T-helper 1 cell treated with Interleukin-12 subunit alpha and Interleukin-12 subunit beta and Interleukin-4 antibody, amounts not matched to agents 30 ng/mL and 1 ng/mL, for 36 hours (primary cell): ENCODE results near the gene JARID2. TPM values are rescaled to one million over a fixed set of nuclear protein-coding genes. Genes with fewer than 3 reads are reported as not detected.

Experiments
- intact Hi-C: fragments of 100-400 bp; cut with micrococcal nuclease; formaldehyde crosslinking; loops from one replicate; pipeline ENCODE4 v1.15.1; 2024
- total RNA-seq: library from RNA; stranded (reverse); gene quantifications from 2 replicates; pipeline ENCODE4 v1.2.3, GENCODE V29; 2022

The JARID2 gene
- total RNA-seq, 1 donor from 2014 or later: 40.3 TPM

DNA sequence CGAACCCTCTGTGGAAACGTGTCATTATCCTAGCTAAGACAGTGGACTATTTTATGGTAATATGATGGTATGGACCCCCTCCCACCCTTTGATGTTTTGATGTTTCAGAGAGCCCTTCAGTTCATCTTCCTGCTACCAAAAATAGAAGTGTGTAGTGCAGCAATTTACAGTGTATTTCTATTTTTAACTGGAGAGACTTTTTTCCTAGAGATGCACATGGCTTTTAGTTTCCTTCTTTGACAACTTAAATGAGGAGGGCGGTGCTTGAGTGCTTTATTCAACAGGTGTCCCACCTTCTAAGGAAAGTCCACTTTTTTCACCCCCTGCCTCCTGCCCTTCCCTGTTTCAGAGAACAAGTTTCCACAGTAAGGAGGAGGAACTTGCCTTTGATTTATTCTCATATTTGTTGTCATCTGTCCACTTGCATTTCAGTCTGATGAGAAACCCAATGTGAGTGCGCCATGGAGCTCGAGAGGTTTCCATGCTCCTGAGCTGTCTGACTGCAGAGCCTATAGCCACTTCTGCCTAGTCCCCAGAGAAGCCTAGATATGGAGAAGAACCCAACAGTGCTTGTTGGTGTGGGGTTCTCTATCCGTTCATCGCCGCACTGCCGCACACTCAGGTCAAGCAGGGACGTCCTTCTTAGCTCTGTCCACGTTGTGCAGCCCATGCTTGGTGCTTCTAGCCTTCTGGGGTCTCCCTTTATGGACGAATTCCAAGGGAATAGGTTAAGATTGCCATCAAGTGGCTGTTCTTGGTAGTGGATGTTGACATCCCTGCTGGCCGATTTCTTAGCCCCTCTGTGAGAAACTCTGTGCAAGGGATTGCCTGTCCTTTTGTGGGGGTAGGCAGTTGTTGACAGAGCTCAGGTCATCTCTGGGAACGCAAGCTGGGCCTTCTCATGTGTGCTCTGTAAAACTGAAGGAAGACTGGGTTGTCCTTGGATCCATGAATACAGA, 144.2 kb downstream of the JARID2 start:
- intact Hi-C loops: no loop called here

DNA sequence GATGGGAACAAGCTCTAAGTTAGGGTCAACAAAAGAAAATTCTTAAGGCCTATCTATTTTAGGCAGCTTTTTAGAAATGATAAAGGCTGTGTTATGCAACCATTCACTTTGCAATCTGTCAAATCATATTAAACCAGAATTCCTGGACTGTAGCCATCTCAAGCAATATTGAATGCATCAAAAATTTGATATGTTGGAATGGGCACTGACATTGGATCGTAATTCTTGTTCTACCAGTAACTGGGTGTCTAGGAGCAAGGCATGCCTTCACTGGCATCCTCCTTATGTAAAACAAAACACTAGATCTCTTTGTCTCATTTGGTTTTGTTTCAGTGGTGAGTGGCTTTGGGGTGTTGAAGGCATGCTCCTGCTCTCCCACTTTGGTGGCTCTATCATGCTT, 145.6 kb downstream of the JARID2 start:
- intact Hi-C loops: no loop called here

DNA sequence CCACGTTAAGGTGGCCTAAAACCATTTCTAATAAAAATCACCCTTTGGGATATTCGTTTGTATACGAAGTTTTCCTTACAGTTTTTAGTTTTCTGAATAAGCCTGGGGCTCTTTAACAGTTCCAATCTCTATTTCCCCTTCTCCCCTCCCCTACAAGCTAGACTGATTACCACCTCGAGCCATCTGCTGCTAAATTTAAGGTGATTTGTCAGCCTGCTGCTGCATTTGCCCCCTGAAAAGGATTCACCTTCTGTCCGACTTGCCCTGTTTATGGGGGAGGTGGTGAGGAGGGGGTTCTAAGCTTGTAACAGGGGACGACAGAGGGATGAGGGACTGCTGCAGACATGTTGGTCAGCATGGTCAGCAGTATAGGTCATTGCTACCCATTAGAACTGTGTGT, 146.3 kb downstream of the JARID2 start:
- intact Hi-C loops: no loop called here

DNA sequence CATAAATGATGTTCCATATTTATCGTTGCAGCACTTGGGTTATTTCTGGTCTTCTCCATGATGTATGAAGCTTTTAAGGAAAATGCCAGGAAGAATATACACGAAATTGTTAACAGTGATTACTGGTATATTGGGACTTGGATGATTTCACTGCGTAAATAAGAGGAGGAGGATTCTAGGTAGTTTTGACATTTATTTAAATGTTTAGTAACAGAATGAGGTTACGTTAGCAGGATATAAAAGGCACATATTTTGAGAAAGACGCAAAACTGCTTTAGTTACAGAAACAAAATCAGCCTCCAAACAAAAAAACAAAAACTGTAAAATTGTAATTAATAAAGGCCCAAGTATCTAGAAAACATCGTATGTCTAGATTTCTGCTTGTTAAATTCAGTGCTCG, 147.7 kb downstream of the JARID2 start:
- intact Hi-C loops: no loop called here

DNA sequence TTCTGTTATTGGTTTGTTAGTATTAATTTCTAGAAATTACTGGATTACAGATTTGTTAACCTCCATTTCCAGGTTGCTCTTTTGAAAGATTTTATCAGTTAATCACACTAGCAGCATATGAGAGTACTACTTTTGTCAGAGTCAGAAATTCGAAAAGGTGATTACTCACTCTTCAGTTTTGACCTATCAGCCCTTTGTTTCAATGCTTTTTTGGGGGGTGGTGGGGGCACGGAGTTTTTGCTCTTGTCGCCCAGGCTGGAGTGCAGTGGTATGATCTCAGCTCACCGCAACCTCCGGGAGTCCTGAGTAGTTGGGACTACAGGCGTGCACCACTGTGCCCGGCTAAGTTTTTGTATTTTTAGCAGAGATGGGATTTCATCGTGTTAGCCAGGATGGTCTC, 149.2 kb downstream of the JARID2 start:
- intact Hi-C loops: loop anchor here (5.0 kb wide), 1 partner anchor 1188 kb away; no protein-coding TSS in a partner anchor

DNA sequence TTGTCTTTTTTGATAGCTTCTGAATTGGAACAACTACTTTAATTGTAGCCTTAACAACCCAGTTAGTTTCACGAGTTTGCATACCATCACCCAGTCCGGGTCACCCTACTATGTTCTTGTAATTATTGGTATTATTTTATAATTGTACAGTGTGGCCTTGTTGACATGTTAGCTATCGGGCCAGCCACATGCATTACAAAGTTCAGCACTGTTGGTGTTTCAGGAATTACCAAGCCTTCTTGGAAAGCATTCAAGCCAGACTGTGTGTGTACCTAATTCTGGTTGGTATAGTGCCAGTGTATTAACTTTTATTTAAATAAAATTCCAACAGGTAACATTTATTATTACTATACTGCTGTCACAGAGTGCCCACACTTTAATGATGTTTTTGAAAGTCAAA, 150.9 kb downstream of the JARID2 start:
- intact Hi-C loops: loop anchor here (5.0 kb wide), 1 partner anchor 1190 kb away; no protein-coding TSS in a partner anchor

DNA sequence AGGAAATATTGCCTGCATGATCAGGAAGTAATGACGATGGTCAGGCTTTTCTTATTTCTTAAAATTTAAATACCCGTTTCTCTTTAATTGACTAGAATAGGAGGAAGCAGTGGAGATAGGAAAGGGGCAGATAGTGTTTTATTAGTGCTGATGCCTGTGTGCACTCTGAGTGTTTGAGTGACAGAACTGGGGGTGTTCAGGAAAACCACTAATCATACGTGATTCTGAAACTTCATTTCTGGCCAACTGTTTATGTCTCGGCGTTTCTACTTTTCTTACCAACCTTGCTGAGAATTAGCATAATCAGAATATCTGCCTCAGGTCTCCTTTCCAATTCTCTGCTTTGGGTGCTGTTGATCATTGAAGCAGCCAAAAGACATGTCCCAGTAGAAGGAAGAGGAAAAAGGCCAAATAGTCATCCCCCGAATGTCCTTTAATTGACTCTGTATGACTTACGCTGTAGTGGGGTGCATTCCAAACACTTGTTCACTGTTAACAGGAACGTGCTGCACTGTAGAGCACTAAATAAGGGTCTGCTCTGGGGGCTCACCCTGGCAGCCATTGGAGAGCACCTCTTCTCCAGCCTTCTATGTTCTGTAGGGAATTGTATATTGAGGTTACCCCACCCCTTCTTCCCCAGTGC, 152.9 kb downstream of the JARID2 start:
- intact Hi-C loops: loop anchor here (5.0 kb wide), 1 partner anchor 1191 kb away; no protein-coding TSS in a partner anchor

DNA sequence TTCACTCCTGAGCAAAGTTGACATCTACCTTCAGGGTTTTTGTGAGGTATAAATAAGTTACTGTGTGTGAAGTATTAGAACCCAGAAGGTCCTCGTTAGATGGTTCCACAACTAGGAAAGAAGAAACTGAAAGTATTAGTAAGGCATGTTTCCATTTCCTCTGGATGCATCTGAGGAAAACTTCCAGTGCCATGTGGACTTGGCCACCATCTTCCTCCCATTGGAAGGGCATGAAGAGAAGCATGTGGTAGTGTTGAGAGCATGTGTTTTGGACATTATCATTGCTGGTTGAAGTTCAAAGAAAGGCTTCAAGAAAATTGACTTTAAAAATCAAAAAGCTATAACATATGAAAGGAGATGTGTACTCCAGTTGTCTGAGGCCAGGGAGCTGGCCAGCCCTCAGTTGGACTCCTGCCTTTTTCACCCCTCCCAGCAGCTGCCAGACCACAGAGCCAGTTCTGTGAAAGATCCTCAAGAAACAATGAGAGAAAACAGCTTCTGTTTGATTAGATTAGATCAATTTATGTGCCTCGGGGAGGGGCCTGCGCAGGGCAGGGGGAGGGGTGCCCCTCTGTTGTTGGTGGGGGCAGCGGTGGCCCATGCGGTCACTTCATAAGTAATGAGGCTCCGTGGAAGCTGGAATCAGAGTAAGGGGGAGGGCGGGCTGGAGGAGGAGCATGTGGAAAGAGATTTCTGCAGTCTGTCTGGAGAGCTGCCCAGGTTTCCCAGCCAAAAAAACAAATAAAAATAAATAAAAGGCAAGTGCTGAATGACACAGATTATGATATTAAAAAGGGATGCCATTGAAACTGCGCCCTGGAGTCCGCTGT, 154.0 kb downstream of the JARID2 start:
- intact Hi-C loops: loop anchor here (1.0 to 5.0 kb wide), 3 partner anchors 39 to 1193 kb away; no protein-coding TSS in a partner anchor

DNA sequence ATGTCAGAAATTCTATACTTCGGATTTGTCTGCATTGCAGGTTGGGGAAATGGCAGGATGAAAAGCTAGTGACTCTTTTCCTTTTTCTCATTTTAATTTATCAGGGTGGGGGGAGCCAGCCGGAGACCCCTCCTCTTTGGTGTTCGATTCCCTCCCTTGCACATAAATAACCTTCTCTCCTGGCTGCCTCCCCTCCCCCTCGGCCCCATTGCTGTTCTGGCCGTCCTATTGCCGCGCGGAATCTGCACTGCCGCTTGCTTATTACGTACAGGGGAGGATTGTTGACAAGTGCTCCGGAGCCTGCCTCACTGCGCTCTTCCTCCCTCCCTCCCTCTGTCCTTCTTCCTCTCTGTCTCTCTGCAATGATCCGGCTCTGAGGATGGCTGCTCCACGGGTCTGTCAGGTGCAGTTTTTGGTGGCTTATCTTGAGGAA, 154.7 kb downstream of the JARID2 start:
- intact Hi-C loops: loop anchor here (1.0 to 2.0 kb wide), 2 partner anchors 38 to 155 kb away; no protein-coding TSS in a partner anchor

DNA sequence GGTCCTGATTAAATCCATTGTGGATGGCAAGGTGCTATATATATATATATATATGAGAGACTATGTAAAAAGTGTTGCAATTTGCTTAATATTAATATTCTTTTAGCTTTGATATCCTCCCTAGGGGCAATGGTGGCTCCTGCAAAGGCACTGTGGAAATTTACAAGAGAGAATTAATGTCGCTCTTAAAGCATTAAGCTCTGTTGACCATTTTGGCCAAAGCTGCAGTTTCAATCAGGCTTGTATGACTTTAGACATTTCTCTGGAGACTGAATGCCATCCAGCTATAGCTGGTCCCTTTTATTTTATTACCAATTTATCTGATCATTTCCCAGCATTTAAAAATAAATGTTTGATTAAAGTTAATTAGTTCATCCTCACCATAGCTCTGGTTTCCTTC, 155.3 kb downstream of the JARID2 start:
- intact Hi-C loops: loop anchor here (2.0 kb wide), 1 partner anchor 38 kb away; no protein-coding TSS in a partner anchor

DNA sequence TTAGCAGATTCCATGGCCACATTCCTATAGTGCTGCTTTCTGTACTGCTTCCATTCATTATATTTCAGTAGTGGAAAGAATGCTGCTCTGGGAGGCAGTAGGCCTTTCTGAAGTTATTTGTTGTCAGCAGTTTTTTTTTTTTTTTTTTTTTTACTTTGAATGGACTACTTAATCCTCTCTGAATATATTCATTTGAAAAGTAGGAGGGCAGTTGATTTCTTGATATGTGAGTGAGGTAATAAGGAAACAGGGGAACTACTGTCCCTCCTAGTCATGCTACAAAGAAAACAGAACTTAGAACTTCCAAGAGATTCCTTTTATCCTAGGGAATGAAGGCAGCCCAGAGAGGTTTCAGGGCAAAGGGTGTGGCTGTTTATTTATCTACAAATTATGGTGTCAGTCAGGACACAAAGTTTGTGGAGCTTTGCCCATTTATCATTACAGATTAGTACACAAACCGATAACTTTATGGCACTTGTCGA, 155.9 kb downstream of the JARID2 start:
- intact Hi-C loops: loop anchor here (2.0 kb wide), 1 partner anchor 37 kb away; no protein-coding TSS in a partner anchor

DNA sequence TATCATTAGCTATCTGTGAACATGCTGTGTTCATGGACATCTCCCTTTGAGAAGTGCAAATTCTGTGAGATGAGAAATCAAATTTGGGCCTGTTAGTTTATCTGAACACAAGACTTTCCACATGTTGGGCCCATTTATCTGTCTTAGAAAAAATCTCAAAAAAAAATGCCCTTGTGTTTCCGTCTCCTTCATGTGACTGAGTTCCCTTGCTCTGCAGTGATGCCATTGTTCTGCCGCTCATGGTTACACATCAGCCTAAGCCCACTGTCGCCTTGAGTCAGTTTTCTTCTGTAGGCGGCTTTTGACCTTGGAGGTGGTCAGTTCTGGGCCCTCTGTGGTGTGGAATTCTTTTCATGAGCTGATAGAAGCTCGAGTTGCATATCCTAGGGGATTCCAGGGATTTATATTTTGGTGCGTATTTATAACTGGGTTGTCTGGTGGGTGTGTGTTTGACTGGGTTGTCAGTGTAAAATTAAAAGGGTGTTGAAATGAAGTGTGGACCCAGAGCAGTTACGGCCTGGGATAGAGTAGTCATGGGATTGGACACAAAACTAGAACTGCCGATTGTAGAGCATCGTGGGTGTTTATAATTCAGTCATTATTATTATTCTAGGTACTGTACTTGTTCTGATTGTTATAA, 156.7 kb downstream of the JARID2 start:
- intact Hi-C loops: no loop called here

DNA sequence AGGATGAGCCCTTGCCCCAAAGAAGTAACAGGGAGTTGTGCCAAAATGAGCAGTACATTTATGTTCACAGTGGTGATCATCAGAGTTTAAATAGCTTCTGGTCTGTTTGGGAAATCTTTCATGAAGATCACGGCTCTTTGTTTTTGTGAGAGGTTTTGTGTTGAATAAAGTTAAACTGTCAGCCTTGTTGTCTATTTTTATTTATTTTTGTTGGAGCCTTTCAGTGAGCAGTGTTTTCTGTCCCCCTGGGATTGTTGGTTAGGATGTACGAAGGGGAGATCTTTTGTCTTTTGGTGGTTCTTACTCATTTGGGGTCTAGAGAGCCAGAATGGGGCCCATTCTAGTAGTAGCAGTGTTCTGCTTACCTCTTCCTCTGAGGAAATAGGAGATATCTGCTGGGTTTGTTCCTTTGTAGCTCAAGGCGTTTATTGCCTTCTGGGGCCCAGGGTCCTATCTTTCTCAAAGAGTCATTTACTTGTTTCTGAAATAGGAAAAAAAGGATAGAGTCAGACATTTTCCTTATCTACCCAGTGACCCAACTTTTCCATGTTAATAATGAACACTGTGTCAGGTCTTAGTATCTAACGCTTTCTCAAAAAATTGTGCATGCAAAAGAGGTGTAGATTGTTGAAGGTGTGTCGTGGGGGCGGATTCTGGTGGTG, 157.4 kb downstream of the JARID2 start:
- intact Hi-C loops: no loop called here

DNA sequence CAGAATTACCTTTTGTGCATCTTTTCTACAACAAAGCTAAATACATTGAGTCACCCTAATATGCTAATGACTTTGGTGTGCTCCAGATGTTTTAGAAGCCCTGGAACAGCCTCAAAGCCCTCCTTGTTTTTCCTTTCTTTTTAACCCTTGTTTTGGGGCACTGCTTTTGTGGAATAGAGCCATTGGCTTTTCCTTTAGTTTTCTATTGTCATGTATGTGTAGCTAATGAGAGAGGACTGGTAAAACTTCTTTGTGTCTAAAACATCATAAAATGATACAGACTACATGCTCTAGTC, 158.8 kb downstream of the JARID2 start:
- intact Hi-C loops: no loop called here

DNA sequence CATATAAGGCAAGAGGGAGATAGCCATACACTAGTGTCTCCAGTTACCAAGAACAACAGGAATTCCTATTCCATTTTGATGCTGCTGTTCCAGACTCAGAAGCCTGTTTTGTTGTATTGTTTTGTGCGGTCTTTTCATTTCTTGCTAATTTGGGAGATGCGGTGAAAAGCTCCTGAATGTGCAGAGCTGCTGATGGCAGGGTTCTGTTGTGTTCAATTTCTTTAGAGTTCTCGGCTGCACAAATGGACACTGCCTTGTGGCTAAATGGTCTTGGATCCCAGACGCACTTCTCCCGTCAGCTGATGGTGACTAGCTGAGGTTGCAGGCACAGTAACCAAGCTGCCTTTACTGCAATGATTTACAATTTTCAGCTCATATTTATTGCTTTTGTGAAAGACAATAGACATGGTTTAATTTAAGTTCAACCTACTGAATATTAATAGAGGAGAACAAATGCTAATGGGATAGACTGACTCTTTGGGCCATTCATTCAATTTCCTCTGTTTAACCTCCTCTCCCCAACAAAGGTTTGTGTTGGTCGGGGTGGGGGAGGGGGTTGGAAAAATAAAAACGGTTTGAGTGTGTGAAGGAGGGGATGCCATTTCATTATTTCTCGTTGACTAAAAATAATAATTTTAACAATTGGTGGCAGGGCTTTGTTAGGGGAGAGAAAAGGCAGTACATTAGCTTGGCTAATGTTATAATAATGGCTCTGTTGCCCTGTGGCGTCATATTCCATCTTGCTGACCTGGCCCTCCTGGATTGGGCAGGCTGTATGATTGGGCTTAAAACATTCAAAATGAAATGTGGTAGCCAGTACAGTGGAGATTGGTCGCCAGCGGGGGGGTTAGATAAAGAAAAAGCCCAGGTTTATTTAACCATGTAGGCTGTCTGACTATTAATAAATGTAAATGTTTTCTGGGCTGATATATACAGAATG, 159.5 kb downstream of the JARID2 start:
- intact Hi-C loops: no loop called here

DNA sequence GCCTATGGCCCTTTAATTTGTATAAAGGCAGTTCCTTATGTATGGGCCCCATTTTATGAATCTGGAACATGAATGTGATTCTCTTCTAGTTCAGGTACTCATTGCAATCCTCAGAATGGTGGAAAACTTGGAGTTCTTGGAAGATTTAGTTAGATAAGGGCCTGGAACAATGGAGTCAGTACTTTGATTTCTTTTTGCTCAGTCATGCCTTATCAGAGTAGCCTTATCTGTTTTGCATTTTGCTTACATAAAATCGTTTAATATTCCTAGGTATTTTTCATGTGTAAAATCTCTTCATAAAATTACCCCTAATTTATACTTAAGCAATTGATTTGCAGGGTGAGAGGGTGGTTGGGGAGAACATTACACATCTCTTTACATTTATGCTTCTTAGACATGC, 160.6 kb downstream of the JARID2 start:
- intact Hi-C loops: no loop called here

DNA sequence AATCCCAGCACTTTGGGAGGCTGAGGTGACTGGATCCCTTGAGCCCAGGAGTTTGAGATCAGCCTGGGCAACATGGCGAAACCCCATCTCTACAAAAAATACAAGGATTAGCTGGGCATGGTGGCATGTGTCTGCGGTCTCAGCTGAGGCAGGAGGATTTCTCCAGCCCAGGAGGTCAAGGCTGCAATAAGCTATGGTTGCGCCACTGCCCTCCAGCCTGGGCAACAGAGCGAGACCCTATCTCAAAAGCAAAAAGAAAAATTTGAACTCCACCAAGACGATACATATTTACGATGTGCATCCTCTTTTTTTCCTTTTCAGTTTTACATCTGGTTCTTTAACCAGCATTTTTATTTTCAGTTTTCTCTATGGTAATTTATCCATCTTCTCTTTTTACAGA, 162.1 kb downstream of the JARID2 start:
- intact Hi-C loops: no loop called here

DNA sequence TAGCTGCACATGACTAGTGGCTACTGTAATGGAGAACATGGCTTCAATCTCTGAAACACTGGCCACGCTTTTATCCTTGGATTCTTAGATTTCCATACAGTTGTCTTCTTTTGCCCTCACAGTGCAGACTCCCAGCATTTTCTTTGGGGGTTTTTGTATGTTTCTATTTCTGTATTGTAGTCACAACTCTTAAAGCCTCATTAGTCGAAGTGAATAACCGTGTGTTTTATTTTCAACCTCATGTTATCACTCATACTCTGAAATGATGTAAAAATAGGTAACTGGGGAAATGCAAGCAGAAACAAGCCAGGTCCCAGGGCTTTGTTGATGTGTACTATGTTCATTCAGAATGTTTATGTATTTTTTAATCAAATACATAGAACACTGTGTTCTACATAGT, 162.9 kb downstream of the JARID2 start:
- intact Hi-C loops: no loop called here
